ENCODE results near the gene LPP.

- no peak for TF ChIP-seq CTCF (IDR thresholded peaks at IDR 0.05; ENCODE audit: borderline replicate concordance, extremely low read depth, low read length, poor library complexity, severe bottlenecking)
- no peak for TF ChIP-seq EZH2 (IDR thresholded peaks at IDR 0.05; ENCODE audit: borderline replicate concordance, low read depth, low read length, severe bottlenecking)
Measured at GRCh38 chr3:188168648-188169047, 14.7 kb downstream of the LPP start.

All from DND-41 (cell line).